Vagina (tissue), 2 donors: ENCODE measurements around the gene NLGN1. TPM values are rescaled to one million over a fixed set of nuclear protein-coding genes. Genes with fewer than 3 reads are reported as not detected.

Experiments
- DNase-seq, 2 donors: peaks; one replicate each; pipeline ENCODE4 v3.0.0-alpha.2; 2017; ENCODE audit errors: extremely low spot score in 2 of 2
- H3K27ac ChIP-seq: fragments of 200-600 bp; sonication (generic); one replicate; pipeline ENCODE4 v1.5.1; 2019
- H3K27me3 ChIP-seq: fragments of 200-600 bp; sonication (generic); one replicate; pipeline ENCODE4 v1.5.1; 2019
- H3K36me3 ChIP-seq, 2 donors: fragments of 200-600 bp; sonication (generic); one replicate each; pipeline ENCODE4 v1.5.1; 2017 to 2019
- H3K4me1 ChIP-seq: fragments of 200-600 bp; sonication (generic); one replicate; pipeline ENCODE4 v1.5.1; 2019
- H3K4me3 ChIP-seq, 2 donors: fragments of 200-600 bp; sonication (generic); 1 replicate in 1 of 2; 2 replicates in 1 of 2; pipeline ENCODE4 v1.5.1; 2016 to 2019
- H3K9me3 ChIP-seq: fragments of 200-600 bp; sonication (generic); one replicate; pipeline ENCODE4 v1.5.1; 2019
- CTCF ChIP-seq, 3 experiments: fragments of 450-650 bp in 2 of 3; fragments of 200-600 bp in 1 of 3; sonication (generic) in 1 of 3; IDR thresholded peaks; one replicate each; pipeline ENCODE4 v1.5.1; 2017 to 2019; ENCODE audit warnings: antibody characterized with exemption in 3 of 3, mild to moderate bottlenecking in 2 of 3, moderate library complexity in 2 of 3
- POLR2A ChIP-seq, 2 donors: fragments of 450-650 bp; IDR thresholded peaks; one replicate each; pipeline ENCODE4 v1.6.1; 2017; ENCODE audit warnings: antibody characterized with exemption in 2 of 2, mild to moderate bottlenecking in 2 of 2, moderate library complexity in 2 of 2
- POLR2AphosphoS5 ChIP-seq, 2 donors: sonication (generic); formaldehyde crosslinking; IDR thresholded peaks; one replicate each; pipeline ENCODE4 v1.9.0; 2017; ENCODE audit warnings: antibody characterized with exemption in 2 of 2, mild to moderate bottlenecking in 2 of 2, low read depth in 1 of 2; ENCODE audit not compliant: insufficient read depth in 1 of 2
- intact Hi-C: fragments of 100-400 bp; cut with DNase I; formaldehyde crosslinking; loops from one replicate; pipeline ENCODE4 v1.15.1; 2023
- total RNA-seq: library from RNA; depleted of rRNA; stranded (reverse); fragments of >200 nt; gene quantifications from one replicate; pipeline ENCODE4 v1.2.3, GENCODE V29; 2016

NLGN1 gene
- total RNA-seq, 1 donor from 2014 or later: 4.7 TPM

- H3K4me1 ChIP-seq: no peaks in the 10 kb centered on the region
- DNase-seq: no peak
- H3K27me3 ChIP-seq: no peaks in the 10 kb centered on the region
- TF ChIP-seq POLR2AphosphoS5 (IDR thresholded peaks at IDR 0.05; ENCODE audit: insufficient read depth in 1 of 2, low read depth in 1 of 2) (no peak), CTCF (IDR thresholded peaks at IDR 0.05) (no peak), POLR2A (IDR thresholded peaks at IDR 0.05) (no peak)
- no peaks in the 10 kb centered on the region for H3K9me3 ChIP-seq
- no peak overlapping the region for H3K27ac ChIP-seq
- intact Hi-C loops: no loop called here
- no peaks in the 10 kb centered on the region for H3K36me3 ChIP-seq
- H3K4me3 ChIP-seq: no peak overlapping the region
Observed at GRCh38 chr3:173734473-173734872, 336.9 kb downstream of the NLGN1 start.

- H3K27ac ChIP-seq: no peak overlapping the region
- H3K4me1 ChIP-seq: no peaks in the 10 kb centered on the region
- no peaks in the 10 kb centered on the region for H3K27me3 ChIP-seq
- H3K9me3 ChIP-seq: no peaks in the 10 kb centered on the region
- no peaks in the 10 kb centered on the region for H3K36me3 ChIP-seq
- H3K4me3 ChIP-seq: no peak overlapping the region
- TF ChIP-seq POLR2A (IDR thresholded peaks at IDR 0.05) (no peak), POLR2AphosphoS5 (IDR thresholded peaks at IDR 0.05; ENCODE audit: insufficient read depth in 1 of 2, low read depth in 1 of 2) (no peak), CTCF (IDR thresholded peaks at IDR 0.05) (no peak)
- intact Hi-C loops: no loop called here
- no peak for DNase-seq
Observed at GRCh38 chr3:173734895-173735294, 337.4 kb downstream of the NLGN1 start.

GRCh38 chr3:173735841-173736240, 338.3 kb downstream of the NLGN1 start:
- DNase-seq: no peak
- intact Hi-C loops: no loop called here

GRCh38 chr3:173737167-173737808, 339.7 kb downstream of the NLGN1 start:
- Histone ChIP-seq H3K27me3 (no peaks in the 10 kb centered on the region), H3K4me1 (no peaks in the 10 kb centered on the region), H3K36me3 (no peaks in the 10 kb centered on the region), H3K4me3 (no peak overlapping the region), H3K27ac (no peak overlapping the region), H3K9me3 (no peaks in the 10 kb centered on the region)
- no peak for DNase-seq
- no peak for TF ChIP-seq POLR2A (IDR thresholded peaks at IDR 0.05)
- TF ChIP-seq CTCF (IDR thresholded peaks at IDR 0.05): no peak
- no peak for TF ChIP-seq POLR2AphosphoS5 (IDR thresholded peaks at IDR 0.05; ENCODE audit: insufficient read depth in 1 of 2, low read depth in 1 of 2)
- intact Hi-C loops: no loop called here

More at GRCh38 chr3:173735841-173736240, 338.3 kb downstream of the NLGN1 start:
- Histone ChIP-seq H3K4me3 (no peak overlapping the region), H3K9me3 (no peaks in the 10 kb centered on the region), H3K36me3 (no peaks in the 10 kb centered on the region), H3K27ac (no peak overlapping the region), H3K4me1 (no peaks in the 10 kb centered on the region), H3K27me3 (no peaks in the 10 kb centered on the region)
- no peak for TF ChIP-seq CTCF (IDR thresholded peaks at IDR 0.05)
- TF ChIP-seq POLR2AphosphoS5 (IDR thresholded peaks at IDR 0.05; ENCODE audit: insufficient read depth in 1 of 2, low read depth in 1 of 2): no peak
- TF ChIP-seq POLR2A (IDR thresholded peaks at IDR 0.05): no peak

- no peak for TF ChIP-seq POLR2A (IDR thresholded peaks at IDR 0.05)
- TF ChIP-seq POLR2AphosphoS5 (IDR thresholded peaks at IDR 0.05; ENCODE audit: insufficient read depth in 1 of 2, low read depth in 1 of 2): no peak
- no peak for TF ChIP-seq CTCF (IDR thresholded peaks at IDR 0.05)
- no peak for DNase-seq
- Histone ChIP-seq H3K4me1 (no peaks in the 10 kb centered on the region), H3K36me3 (no peaks in the 10 kb centered on the region), H3K27me3 (no peaks in the 10 kb centered on the region), H3K9me3 (no peaks in the 10 kb centered on the region), H3K27ac (no peak overlapping the region), H3K4me3 (no peak overlapping the region)
- intact Hi-C loops: no loop called here
Observed at GRCh38 chr3:173739726-173740125, 342.2 kb downstream of the NLGN1 start.
